Activated CD8-positive, alpha-beta memory T cell treated with anti-CD3 and anti-CD28 coated beads, Interleukin-2, amount 50 U/mL, for 24 hours (primary cell): ENCODE measurements around the gene FATE1.

Experiments
- DNase-seq: peaks from one replicate; pipeline ENCODE4 v3.0.0-alpha.2; 2020; ENCODE audit errors: extremely low read depth

Gene FATE1

DNA sequence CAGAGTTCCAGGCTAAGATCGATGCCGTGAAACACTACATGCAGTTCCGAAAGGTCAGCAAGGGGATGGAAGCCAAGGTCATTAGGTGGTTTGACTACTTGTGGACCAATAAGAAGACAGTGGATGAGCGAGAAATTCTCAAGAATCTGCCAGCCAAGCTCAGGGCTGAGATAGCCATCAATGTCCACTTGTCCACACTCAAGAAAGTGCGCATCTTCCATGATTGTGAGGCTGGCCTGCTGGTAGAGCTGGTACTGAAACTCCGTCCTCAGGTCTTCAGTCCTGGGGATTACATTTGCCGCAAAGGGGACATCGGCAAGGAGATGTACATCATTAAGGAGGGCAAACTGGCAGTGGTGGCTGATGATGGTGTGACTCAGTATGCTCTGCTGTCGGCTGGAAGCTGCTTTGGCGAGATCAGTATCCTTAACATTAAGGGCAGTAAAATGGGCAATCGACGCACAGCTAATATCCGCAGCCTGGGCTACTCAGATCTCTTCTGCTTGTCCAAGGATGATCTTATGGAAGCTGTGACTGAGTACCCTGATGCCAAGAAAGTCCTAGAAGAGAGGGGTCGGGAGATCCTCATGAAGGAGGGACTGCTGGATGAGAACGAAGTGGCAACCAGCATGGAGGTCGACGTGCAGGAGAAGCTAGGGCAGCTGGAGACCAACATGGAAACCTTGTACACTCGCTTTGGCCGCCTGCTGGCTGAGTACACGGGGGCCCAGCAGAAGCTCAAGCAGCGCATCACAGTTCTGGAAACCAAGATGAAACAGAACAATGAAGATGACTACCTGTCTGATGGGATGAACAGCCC lies 28.0 kb downstream of the FATE1 start:
- DNase-seq, result no peak

- DNase-seq, result no peak
Measured at GRCh38 chrX:151745651-151746050, 29.8 kb downstream of the FATE1 start.

DNA sequence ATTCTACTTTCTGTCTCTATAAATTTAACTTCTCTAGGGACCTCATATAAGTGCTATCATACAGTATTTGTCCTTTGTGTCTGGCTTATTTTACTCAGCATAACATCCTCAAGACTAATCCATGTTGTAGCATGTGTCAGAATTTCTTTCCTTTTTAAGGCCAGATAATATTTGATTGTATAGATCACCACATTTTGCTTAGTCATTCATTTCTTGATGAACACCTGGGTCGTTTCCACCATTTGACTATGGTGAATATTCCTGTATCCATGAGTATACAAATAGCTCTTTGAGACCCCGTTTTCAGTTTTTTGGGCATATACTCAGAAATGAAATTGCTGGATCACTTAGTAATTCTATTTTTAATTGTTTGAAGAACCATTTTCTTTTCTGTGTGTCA lies 30.7 kb downstream of the FATE1 start:
- no peak for DNase-seq

DNA sequence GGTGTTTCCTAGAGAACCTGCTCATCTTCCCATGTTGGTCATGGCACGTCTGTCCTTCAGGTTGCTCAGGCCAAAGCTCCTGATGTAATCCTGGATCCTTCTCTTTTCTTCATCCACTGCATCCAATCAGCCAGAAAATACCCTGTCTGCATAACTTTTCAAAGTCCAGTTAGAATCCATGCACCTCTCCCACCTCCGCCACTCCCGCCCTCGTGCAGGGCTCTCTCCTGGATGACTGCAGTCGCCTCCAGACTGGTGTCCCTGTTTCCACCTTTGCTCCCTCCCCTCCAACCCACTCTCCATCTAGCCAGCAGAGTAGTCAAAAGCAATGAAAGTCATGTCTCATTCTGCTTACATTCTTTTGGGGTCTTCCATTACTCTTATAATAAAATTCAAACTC lies 34.7 kb downstream of the FATE1 start:
- no peak for DNase-seq

DNA sequence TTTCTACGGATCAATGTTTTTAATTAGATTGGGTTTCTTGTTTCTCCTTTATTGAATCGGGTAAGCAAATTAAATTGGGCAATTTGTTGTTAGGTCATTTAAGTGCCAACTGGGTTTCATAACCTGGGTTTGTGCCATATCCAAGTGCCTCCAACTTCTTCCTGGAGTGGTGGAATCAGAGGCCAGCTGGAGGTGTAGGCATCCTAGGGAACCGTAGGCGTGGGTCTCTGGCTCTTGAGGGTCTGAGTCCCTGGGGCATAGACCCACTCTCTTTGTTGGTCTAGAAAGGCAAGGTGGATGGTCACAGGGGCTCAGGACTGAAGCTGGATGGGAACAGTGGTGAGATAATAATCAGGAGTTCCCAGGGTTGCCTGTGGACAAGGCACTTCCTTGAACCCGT lies 37.0 kb downstream of the FATE1 start:
- DNase-seq, result no peak

DNA sequence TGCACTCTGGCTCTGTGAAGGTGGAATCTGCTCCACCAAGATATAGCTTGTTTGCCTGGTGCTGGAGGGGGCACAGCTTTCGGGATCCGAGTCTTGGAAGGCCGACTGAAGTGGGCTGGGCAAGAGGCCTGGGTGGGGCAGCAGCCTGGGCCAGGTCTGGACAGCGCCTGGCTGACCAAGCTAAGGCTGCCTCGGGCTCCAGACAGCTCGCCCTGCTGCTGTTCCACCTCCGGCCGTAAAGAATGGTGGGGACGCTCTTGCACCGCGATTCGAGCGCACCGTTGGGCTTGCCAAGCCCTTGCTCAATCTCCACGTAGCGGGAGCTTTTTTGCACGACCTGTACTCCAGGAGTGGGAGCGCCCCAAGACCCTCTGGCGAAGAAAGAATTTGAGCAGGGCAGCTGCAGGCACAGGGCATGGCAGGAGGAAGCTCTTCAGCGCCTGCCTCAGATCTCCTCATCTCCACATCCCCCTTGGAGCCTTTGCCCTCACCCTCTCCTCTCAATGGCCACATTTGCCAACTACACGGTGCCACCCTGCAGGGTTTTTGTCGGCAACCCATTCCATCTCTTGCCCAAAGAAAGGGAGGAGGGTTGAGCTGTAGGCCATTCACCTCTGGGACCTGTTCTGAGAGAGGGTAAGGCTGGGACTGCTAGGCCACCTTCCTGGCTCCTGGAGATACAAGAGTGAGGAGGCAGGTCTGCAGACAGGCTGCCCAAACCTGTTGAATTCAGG lies 37.6 kb downstream of the FATE1 start:
- DNase-seq, result no peak

DNA sequence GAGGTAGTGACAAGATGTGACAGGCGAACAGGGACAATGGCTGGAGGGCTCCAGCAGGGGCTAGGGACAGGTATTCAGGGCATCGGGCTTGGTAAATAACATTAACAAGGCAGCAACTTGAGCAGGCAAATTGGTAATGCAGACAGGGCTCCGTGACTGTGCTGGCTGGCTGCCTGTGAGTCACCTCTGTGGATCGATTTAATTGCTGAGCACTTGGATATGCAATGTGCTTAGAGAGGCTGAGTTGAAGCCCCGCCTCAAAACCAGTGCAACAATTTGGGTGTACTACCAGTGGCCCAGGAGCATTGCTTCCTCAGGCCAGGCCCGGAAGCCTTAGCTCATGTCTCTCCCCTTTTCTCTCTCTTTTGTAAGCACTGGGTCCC lies 38.2 kb downstream of the FATE1 start:
- no peak for DNase-seq

DNA sequence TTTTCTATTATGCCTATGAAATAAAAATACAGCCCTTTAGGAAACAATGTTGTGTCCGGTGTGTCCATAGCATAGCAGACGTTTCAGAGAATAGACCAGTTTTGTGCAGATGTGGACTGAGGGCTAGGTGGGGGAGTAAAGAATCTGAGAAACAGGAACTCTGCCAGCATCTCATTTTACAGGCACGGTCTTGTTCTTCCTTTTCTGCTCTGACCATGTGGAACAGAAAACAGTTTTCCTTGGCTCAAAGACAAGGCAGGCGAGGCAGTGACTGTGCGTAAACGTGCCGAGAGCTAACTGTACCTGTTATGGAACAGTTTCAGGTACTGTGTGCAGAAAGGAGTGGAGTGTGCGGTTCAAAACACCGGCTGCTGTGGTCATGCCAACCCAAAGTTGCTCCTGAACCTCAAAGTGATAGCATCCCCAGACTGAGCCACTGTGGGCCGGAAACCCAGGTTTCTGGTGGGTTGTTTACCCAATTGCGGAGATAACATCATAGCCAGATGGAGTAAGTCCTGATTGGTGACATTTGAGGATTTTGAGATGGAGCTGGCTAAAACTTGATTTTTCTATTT lies 38.9 kb downstream of the FATE1 start:
- DNase-seq, result no peak

GRCh38 chrX:151759041-151759708 lies 43.3 kb downstream of the FATE1 start:
- DNase-seq, result no peak

- no peak for DNase-seq
Measured at GRCh38 chrX:151762802-151763201, 47.0 kb downstream of the FATE1 start.

DNA sequence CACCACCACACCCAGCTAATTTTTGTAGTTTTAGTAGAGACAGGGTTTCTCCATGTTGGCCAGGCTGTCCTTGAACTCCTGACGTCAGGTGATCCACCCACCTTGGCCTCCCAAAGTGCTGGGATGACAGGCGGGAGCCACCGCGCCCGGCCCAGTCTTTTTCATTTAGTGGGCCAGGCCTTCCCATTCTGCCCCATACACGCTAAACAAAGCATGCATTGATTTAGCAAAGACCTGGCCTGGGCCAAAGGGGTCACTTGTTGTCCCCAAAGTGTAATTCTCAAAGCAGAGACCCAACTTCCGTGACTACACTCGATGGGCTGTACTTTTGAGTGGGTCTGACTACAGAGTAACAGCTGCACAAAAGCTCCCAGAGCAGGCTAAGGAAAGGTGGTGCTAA lies 47.9 kb downstream of the FATE1 start:
- no peak for DNase-seq

GRCh38 chrX:151765026-151765425 lies 49.2 kb downstream of the FATE1 start:
- DNase-seq, result no peak

GRCh38 chrX:151771726-151772125 lies 55.9 kb downstream of the FATE1 start:
- DNase-seq, result no peak
